ENCODE measurements around the gene TMEM11. TPM values are rescaled to one million over a fixed set of nuclear protein-coding genes. Genes with fewer than 3 reads are reported as not detected.
"Not testable (repeated sequence)": the region's sequence is repeated elsewhere in the genome, so short reads cannot be mapped to it uniquely, and the experiment has no call there.

Gene TMEM11
- total RNA-seq, 1 donor from 2014 or later, result 22.2 TPM

- Mint-ChIP-seq H3K4me3 (ENCODE audit: low read depth) (no peak overlapping the region), H3K27ac (no peak overlapping the region), H3K4me1 (ENCODE audit: low read depth) (no peaks in the 10 kb centered on the region), H3K36me3 (ENCODE audit: insufficient read depth) (no peaks in the 10 kb centered on the region), H3K27me3 (no peaks in the 10 kb centered on the region), H3K9me3 (ENCODE audit: low read depth) (peaks cover 5% of the 10 kb centered on the region)
- TF ChIP-seq CTCF (IDR thresholded peaks at IDR 0.05; ENCODE audit: unreplicated experiment), result no peak
- no peak for DNase-seq (ENCODE audit: low spot score, unreplicated experiment)
These were observed 17.6 kb upstream of the TMEM11 start for GRCh38 chr17:21231533-21231932.

DNA sequence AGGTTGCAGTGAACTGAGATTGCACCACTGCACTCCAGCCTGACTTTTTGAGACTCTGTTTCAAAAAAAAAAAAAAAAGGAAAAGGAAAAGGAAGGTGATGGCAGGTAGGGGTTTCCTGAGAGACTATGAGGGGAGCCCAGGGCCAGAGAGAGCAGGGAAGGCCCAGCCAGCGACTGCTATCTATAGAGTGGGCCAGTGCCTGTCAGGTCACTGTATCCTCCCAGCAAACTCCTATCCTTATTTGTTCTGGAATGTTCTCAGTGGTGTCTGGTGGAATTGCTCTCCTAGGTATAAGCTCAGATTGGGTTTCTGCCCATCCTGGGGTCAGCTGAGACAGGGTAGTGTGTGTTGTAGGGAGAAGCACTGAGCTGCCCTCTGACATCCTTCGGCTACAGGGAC is 14.9 kb upstream of the TMEM11 start:
- no peaks in the 10 kb centered on the region for H3K36me3 Mint-ChIP-seq (ENCODE audit: insufficient read depth)
- H3K9me3 Mint-ChIP-seq (ENCODE audit: low read depth), result peaks cover 5% of the 10 kb centered on the region
- no peak for DNase-seq (ENCODE audit: low spot score, unreplicated experiment)
- TF ChIP-seq CTCF (IDR thresholded peaks at IDR 0.05; ENCODE audit: unreplicated experiment), result no peak
- H3K4me1 Mint-ChIP-seq (ENCODE audit: low read depth), result no peaks in the 10 kb centered on the region
- H3K4me3 Mint-ChIP-seq (ENCODE audit: low read depth), result no peak overlapping the region
- H3K27ac Mint-ChIP-seq, result no peak overlapping the region
- no peaks in the 10 kb centered on the region for H3K27me3 Mint-ChIP-seq

DNA sequence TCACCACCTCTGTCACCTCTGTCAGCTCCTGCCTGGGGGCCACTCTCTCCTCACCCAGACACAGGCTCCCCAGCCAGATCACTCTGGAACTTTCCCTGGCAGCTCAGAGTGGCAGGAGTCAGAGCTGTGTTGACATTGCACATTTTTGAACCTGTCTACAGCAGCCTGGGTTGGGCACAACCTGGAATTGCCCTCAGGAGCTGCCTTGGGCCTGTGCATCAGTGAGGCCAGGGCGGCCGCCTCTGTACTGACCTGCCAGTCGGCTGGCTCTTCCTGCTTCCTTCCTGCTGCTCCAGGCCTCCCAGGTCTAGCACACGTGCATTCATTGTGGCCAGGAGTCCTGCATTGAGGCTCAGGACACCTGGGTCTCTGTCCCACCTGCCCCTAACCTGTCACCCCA is 14.2 kb upstream of the TMEM11 start:
- Mint-ChIP-seq H3K4me1 (ENCODE audit: low read depth) (no peaks in the 10 kb centered on the region), H3K9me3 (ENCODE audit: low read depth) (peaks cover 5% of the 10 kb centered on the region), H3K36me3 (ENCODE audit: insufficient read depth) (no peaks in the 10 kb centered on the region), H3K27ac (no peak overlapping the region), H3K4me3 (ENCODE audit: low read depth) (no peak overlapping the region), H3K27me3 (no peaks in the 10 kb centered on the region)
- no peak for DNase-seq (ENCODE audit: low spot score, unreplicated experiment)
- no peak for TF ChIP-seq CTCF (IDR thresholded peaks at IDR 0.05; ENCODE audit: unreplicated experiment)

GRCh38 chr17:21227277-21227676 is 13.3 kb upstream of the TMEM11 start:
- DNase-seq (ENCODE audit: low spot score, unreplicated experiment); H3K4me3 Mint-ChIP-seq (ENCODE audit: low read depth); H3K27me3 Mint-ChIP-seq; H3K9me3 Mint-ChIP-seq (ENCODE audit: low read depth); H3K27ac Mint-ChIP-seq; H3K36me3 Mint-ChIP-seq (ENCODE audit: insufficient read depth); H3K4me1 Mint-ChIP-seq (ENCODE audit: low read depth): not testable (repeated sequence)

- no peak for TF ChIP-seq CTCF (IDR thresholded peaks at IDR 0.05; ENCODE audit: unreplicated experiment)
- no peaks in the 10 kb centered on the region for H3K27me3 Mint-ChIP-seq
- no peak for DNase-seq (ENCODE audit: low spot score, unreplicated experiment)
- H3K4me3 Mint-ChIP-seq (ENCODE audit: low read depth), result no peak overlapping the region
- H3K4me1 Mint-ChIP-seq (ENCODE audit: low read depth), result no peaks in the 10 kb centered on the region
- H3K9me3 Mint-ChIP-seq (ENCODE audit: low read depth), result no peaks in the 10 kb centered on the region
- peaks cover 4% of the 10 kb centered on the region for H3K36me3 Mint-ChIP-seq (ENCODE audit: insufficient read depth)
- no peak overlapping the region for H3K27ac Mint-ChIP-seq
These were observed 9.1 kb upstream of the TMEM11 start for GRCh38 chr17:21223086-21223485.

DNA sequence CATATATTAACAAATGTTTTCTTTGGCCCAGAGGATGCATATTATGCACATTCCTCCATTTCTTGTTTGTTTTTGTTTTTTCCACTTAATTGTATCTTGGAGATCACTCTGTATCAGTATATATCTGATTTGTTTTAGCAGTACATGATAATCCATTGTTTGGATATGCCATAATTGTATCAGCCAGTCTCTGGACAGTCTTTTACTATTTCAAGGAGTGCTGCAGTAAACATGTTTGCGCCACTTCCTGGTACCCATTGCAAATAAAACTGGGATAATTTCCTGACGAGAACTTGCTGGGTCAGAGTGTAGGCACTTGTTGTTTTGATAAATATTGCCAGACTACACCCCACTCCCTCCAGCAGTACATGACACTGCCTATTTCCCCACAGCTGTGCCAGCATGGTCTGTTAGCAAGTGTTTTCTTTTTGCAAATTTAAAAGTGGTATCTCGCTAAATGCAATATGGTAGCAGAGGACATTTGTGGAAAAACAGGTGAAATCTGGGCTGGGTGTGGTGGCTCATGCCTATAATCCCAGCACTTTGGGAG is 4.9 kb upstream of the TMEM11 start:
- Mint-ChIP-seq H3K27ac (no peak overlapping the region), H3K9me3 (ENCODE audit: low read depth) (no peaks in the 10 kb centered on the region), H3K36me3 (ENCODE audit: insufficient read depth) (peaks cover 4% of the 10 kb centered on the region), H3K4me3 (ENCODE audit: low read depth) (no peak overlapping the region), H3K27me3 (no peaks in the 10 kb centered on the region), H3K4me1 (ENCODE audit: low read depth) (peaks cover 8% of the 10 kb centered on the region)
- no peak for DNase-seq (ENCODE audit: low spot score, unreplicated experiment)
- TF ChIP-seq CTCF (IDR thresholded peaks at IDR 0.05; ENCODE audit: unreplicated experiment), result no peak

All from progenitor cell of endocrine pancreas (in vitro differentiated cells).